Endothelial cell of umbilical vein (primary cell): ENCODE data around the gene A3GALT2. TPM values are rescaled to one million over a fixed set of nuclear protein-coding genes. Genes with fewer than 3 reads are reported as not detected.

ENCODE experiments used
- BruUV-seq: library from RNA; stranded (reverse); fragments of 400-500 nt; replicated peaks from 2 replicates; lab custom pipeline; 2021; lab: Mats Ljungman, UMichigan
- CTCF ChIA-PET: fragments of 300-600, 350-600 bp; sonication (Branson Sonifier 250); formaldehyde crosslinking; loops from one replicate; lab custom pipeline; 2021; ENCODE audit warnings: antibody characterized with exemption, inconsistent platforms; lab: Charles Lee
- POLR2A ChIA-PET: fragments of 300-600, 350-600 bp; sonication (Branson Sonifier 250); formaldehyde crosslinking; loops from one replicate; lab custom pipeline; 2021; ENCODE audit warnings: antibody characterized with exemption, inconsistent platforms; lab: Charles Lee
- DNase-seq: peaks from one replicate; pipeline ENCODE4 v3.0.0-alpha.2; 2011; ENCODE audit warnings: low read depth, low spot score
- FAIRE-seq: peaks from 2 replicates; lab custom pipeline; 2011; peaks lifted over from hg19 to GRCh38; lab: Jason Lieb, UNC
- H2AFZ ChIP-seq: 2 replicates; pipeline ENCODE4 v1.6.0; 2012; ENCODE audit warnings: low read depth, low read length, control low read depth, inconsistent platforms
- H3K27ac ChIP-seq: 2 replicates; pipeline ENCODE4 v1.5.1; 2011; ENCODE audit warnings: low read depth, mild to moderate bottlenecking, control low read depth, low read length, moderate library complexity; ENCODE audit not compliant: insufficient read depth
- H3K27me3 ChIP-seq, 2 experiments: 2 replicates each; pipeline versions ENCODE4 v1.6.0 to v1.6.1; 2011; ENCODE audit warnings: low read length in 2 of 2, mixed read lengths in 1 of 2; ENCODE audit not compliant: control insufficient read depth in 2 of 2, insufficient read depth in 2 of 2
- H3K36me3 ChIP-seq, 2 experiments: 2 replicates in 1 of 2; 3 replicates in 1 of 2; pipeline ENCODE4 v1.5.1; 2011; ENCODE audit warnings: low read length in 2 of 2, mild to moderate bottlenecking in 1 of 2, moderate library complexity in 1 of 2; ENCODE audit not compliant: control insufficient read depth in 2 of 2, insufficient read depth in 2 of 2; ENCODE audit errors: extremely low read depth in 1 of 2
- H3K4me1 ChIP-seq: 3 replicates; pipeline ENCODE4 v1.5.1; 2011; ENCODE audit warnings: mild to moderate bottlenecking, low read length; ENCODE audit not compliant: control insufficient read depth, insufficient read depth; ENCODE audit errors: extremely low read depth
- H3K4me2 ChIP-seq: 2 replicates; pipeline ENCODE4 v1.6.1; 2011; ENCODE audit warnings: low read length, control low read depth, mixed read lengths; ENCODE audit not compliant: insufficient read depth
- H3K4me3 ChIP-seq, 3 experiments: fragments of 200-600 bp in 1 of 3; sonication (generic), shearing (Covaris generic) in 1 of 3; replicated peaks in 1 of 3; 2 replicates each; pipeline ENCODE4 v1.5.1; 2011 to 2016; ENCODE audit warnings: control low read depth in 3 of 3, low read length in 3 of 3, mild to moderate bottlenecking in 2 of 3, inconsistent platforms in 1 of 3, low read depth in 1 of 3, moderate library complexity in 1 of 3; ENCODE audit not compliant: insufficient read depth in 1 of 3
- H3K79me2 ChIP-seq: 2 replicates; pipeline ENCODE4 v1.6.0; 2012; ENCODE audit warnings: low read length, inconsistent platforms; ENCODE audit not compliant: control insufficient read depth, insufficient read depth
- H3K9ac ChIP-seq: replicated peaks from 2 replicates; pipeline ENCODE3; 2011; ENCODE audit warnings: low read length, control low read depth; ENCODE audit not compliant: insufficient read depth; ENCODE audit errors: extremely low read depth
- H3K9me1 ChIP-seq: replicated peaks from 3 replicates; pipeline ENCODE4 v1.6.0; 2011; ENCODE audit warnings: mild to moderate bottlenecking, low read length; ENCODE audit not compliant: control insufficient read depth, insufficient read depth; ENCODE audit errors: extremely low read depth
- H3K9me3 ChIP-seq: replicated peaks from 2 replicates; pipeline ENCODE4 v1.5.1; 2012; ENCODE audit warnings: low read length, inconsistent platforms; ENCODE audit not compliant: control insufficient read depth, insufficient read depth
- H4K20me1 ChIP-seq: replicated peaks from 2 replicates; pipeline ENCODE3; 2011; ENCODE audit warnings: mild to moderate bottlenecking, low read length; ENCODE audit not compliant: control insufficient read depth, insufficient read depth; ENCODE audit errors: extremely low read depth
- CTCF ChIP-seq, 2 donors: IDR thresholded peaks; 1 replicate in 1 of 2; 2 replicates in 1 of 2; pipeline ENCODE4 v1.5.1; 2011; ENCODE audit warnings: low read length in 2 of 2, mild to moderate bottlenecking in 2 of 2, moderate library complexity in 2 of 2, control low read depth in 1 of 2, inconsistent platforms in 1 of 2, low read depth in 1 of 2; ENCODE audit not compliant: insufficient read depth in 1 of 2; ENCODE audit errors: extremely low read depth in 1 of 2
- EZH2 ChIP-seq: IDR thresholded peaks from 2 replicates; pipeline ENCODE4 v1.6.1; 2012; ENCODE audit warnings: borderline replicate concordance, low read depth, mild to moderate bottlenecking, moderate library complexity, low read length, inconsistent platforms; ENCODE audit not compliant: severe bottlenecking
- FOS ChIP-seq: IDR thresholded peaks from 2 replicates; pipeline ENCODE4 v1.6.1; 2011; ENCODE audit warnings: mild to moderate bottlenecking, low read length, moderate library complexity, borderline replicate concordance; ENCODE audit not compliant: insufficient read depth
- GATA2 ChIP-seq: IDR thresholded peaks from 2 replicates; pipeline ENCODE4 v1.7.0; 2011; ENCODE audit warnings: low read depth, mild to moderate bottlenecking, moderate library complexity, mixed read lengths, low read length; ENCODE audit not compliant: insufficient read length, insufficient read depth
- JUN ChIP-seq: IDR thresholded peaks from 2 replicates; pipeline ENCODE4 v1.6.1; 2011; ENCODE audit warnings: borderline replicate concordance, low read depth; ENCODE audit not compliant: insufficient read length, insufficient read depth
- MAX ChIP-seq: IDR thresholded peaks from 2 replicates; pipeline ENCODE4 v1.6.1; 2011; ENCODE audit not compliant: insufficient read depth, insufficient read length
- MYC ChIP-seq: IDR thresholded peaks from one replicate; pipeline ENCODE4 v1.6.1; 2011; ENCODE audit warnings: mild to moderate bottlenecking, low read depth, low read length
- POLR2A ChIP-seq: IDR thresholded peaks from 2 replicates; pipeline ENCODE4 v1.6.1; 2012; ENCODE audit warnings: low read depth, mild to moderate bottlenecking, control low read depth, low read length
- POLR2AphosphoS5 ChIP-seq: IDR thresholded peaks from 2 replicates; pipeline ENCODE4 v1.6.1; 2012; ENCODE audit warnings: low read depth, mild to moderate bottlenecking, control low read depth, low read length, moderate library complexity; ENCODE audit not compliant: insufficient read depth
- dilution Hi-C: fragments of 300-500 bp; cut with MboI; formaldehyde crosslinking; loops from one replicate; pipeline ENCODE4 v1.15.0; 2019; ENCODE audit warnings: low sequenced_read_pairs; ENCODE audit not compliant: extremely low pct_ligation_motif_present
- intact Hi-C: fragments of 100-400 bp; cut with micrococcal nuclease; formaldehyde crosslinking; loops from one replicate; pipeline ENCODE4 v1.10.0; 2022
- polyA plus RNA-seq, 4 experiments: library from polyadenylated mRNA; depleted of rRNA in 3 of 4; stranded (reverse) in 3 of 4; unstranded in 1 of 4; fragments of >200 nt; gene quantifications; 2 replicates each; pipeline versions ENCODE4 v1.2.1 to v1.2.3, GENCODE V29; 2011 to 2012; ENCODE audit warnings: missing spikeins in 1 of 4
- total RNA-seq: library from RNA; stranded (reverse); gene quantifications from 2 replicates; pipeline ENCODE4 v1.2.3, GENCODE V29; 2021

The A3GALT2 gene
- total and polyA plus RNA-seq, 2 donors (not counting 3 experiments of a cell fraction or from before 2014, with no cell fraction given), result not detected

GRCh38 chr1:33273406-33273805 lies 47.5 kb downstream of the A3GALT2 start:
- no peaks in the 10 kb centered on the region for H3K9me1 ChIP-seq
- no TSS peak for BruUV-seq
- no peak for FAIRE-seq
- no peak for DNase-seq
- no peak overlapping the region for H3K4me3 ChIP-seq
- TF ChIP-seq EZH2, result no peak
- no peak for TF ChIP-seq FOS
- TF ChIP-seq POLR2AphosphoS5, result no peak
- no peak for TF ChIP-seq MAX
- no peak for TF ChIP-seq GATA2
- ChIA-PET CTCF (interaction anchor here (4.2 kb wide), 1 partner anchor 22 kb away, joined by 14 read pairs; no protein-coding TSS in a partner anchor), POLR2A (no interaction called here)
- no peaks in the 10 kb centered on the region for H3K27me3 ChIP-seq
- no peak overlapping the region for H3K9ac ChIP-seq
- no peaks in the 10 kb centered on the region for H4K20me1 ChIP-seq
- intact Hi-C loops, result no loop called here
- no peak overlapping the region for H2AFZ ChIP-seq
- no peak overlapping the region for H3K4me2 ChIP-seq
- dilution Hi-C loops, result no loop called here
- H3K79me2 ChIP-seq, result no peaks in the 10 kb centered on the region
- H3K36me3 ChIP-seq, result peaks cover 0 to 19% of the 10 kb centered on the region in 2 experiments
- no peaks in the 10 kb centered on the region for H3K4me1 ChIP-seq
- no peaks in the 10 kb centered on the region for H3K9me3 ChIP-seq
- H3K27ac ChIP-seq, result no peak overlapping the region

GRCh38 chr1:33272930-33273329 lies 48.0 kb downstream of the A3GALT2 start:
- dilution Hi-C loops, result no loop called here
- intact Hi-C loops, result no loop called here
- Histone ChIP-seq H3K27ac (no peak overlapping the region), H3K4me2 (no peak overlapping the region), H2AFZ (no peak overlapping the region), H3K27me3 (no peaks in the 10 kb centered on the region), H3K79me2 (no peaks in the 10 kb centered on the region), H3K9me1 (no peaks in the 10 kb centered on the region), H3K9me3 (no peaks in the 10 kb centered on the region), H3K4me1 (no peaks in the 10 kb centered on the region), H3K9ac (no peak overlapping the region), H3K36me3 (peaks cover 0 to 19% of the 10 kb centered on the region in 2 experiments), H3K4me3 (no peak overlapping the region), H4K20me1 (no peaks in the 10 kb centered on the region)
- DNase-seq (no peak), FAIRE-seq (no peak)
- BruUV-seq, result no TSS peak
- ChIA-PET CTCF (interaction anchor here (4.2 kb wide), 1 partner anchor 22 kb away, joined by 14 read pairs; no protein-coding TSS in a partner anchor), POLR2A (no interaction called here)
- no peak for TF ChIP-seq CTCF (IDR thresholded peaks at IDR 0.05; ENCODE audit: extremely low read depth in 1 of 2, insufficient read depth in 1 of 2, low read depth in 1 of 2, low read length in 2 of 2)
- no peak for TF ChIP-seq GATA2
- TF ChIP-seq JUN, result no peak
- TF ChIP-seq POLR2AphosphoS5, result no peak
- TF ChIP-seq FOS, result no peak
- no peak for TF ChIP-seq MAX
- no peak for TF ChIP-seq POLR2A
- no peak for TF ChIP-seq EZH2
- no peak for TF ChIP-seq MYC
